GM19193 (cell line): ENCODE results near the gene TDP2.

Experiments
- POLR2A ChIP-seq: IDR thresholded peaks from 4 replicates; pipeline ENCODE4 v1.6.1; 2011; ENCODE audit not compliant: insufficient read depth, insufficient read length; ENCODE audit errors: extremely low read depth

The TDP2 gene

DNA sequence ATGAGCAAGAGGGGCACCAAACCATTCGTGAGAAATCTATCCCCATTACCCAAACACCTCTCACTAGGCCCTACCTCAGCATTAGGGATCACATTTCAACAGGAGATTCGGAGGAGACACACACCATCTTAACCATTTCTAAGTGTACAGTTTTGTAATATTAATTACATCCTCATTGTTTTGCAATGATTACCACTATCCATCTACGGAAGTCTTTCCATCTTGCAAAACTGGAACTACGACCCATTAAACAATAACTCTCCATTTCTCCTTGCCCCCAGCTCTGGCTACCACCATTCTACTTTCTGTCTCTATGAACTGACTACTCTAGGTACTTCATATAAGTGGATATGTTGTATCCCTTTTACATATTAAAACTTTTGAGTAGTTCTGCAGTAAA, 20.2 kb upstream of the TDP2 start:
- TF ChIP-seq POLR2A, result no peak

DNA sequence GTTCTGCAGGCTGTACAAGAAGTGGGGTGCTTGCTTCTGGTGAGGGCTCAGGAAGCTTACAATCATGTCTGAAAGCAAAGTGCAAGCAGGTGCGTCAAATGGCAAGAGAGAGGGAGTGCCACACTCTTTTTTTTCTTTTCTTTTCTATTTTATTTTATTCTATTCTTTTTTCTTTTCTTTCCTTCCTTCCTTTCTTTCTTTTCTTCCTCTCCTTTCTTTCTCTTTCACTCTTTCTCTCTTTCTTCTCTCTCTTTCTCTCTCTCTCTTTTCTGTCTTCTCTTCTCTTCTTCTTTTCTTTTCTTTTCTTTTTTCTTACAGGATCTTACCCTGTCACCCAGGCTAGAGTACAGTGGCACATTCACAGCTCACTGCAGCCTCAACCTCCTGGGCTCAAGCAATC, 19.7 kb upstream of the TDP2 start:
- TF ChIP-seq POLR2A, result no peak

DNA sequence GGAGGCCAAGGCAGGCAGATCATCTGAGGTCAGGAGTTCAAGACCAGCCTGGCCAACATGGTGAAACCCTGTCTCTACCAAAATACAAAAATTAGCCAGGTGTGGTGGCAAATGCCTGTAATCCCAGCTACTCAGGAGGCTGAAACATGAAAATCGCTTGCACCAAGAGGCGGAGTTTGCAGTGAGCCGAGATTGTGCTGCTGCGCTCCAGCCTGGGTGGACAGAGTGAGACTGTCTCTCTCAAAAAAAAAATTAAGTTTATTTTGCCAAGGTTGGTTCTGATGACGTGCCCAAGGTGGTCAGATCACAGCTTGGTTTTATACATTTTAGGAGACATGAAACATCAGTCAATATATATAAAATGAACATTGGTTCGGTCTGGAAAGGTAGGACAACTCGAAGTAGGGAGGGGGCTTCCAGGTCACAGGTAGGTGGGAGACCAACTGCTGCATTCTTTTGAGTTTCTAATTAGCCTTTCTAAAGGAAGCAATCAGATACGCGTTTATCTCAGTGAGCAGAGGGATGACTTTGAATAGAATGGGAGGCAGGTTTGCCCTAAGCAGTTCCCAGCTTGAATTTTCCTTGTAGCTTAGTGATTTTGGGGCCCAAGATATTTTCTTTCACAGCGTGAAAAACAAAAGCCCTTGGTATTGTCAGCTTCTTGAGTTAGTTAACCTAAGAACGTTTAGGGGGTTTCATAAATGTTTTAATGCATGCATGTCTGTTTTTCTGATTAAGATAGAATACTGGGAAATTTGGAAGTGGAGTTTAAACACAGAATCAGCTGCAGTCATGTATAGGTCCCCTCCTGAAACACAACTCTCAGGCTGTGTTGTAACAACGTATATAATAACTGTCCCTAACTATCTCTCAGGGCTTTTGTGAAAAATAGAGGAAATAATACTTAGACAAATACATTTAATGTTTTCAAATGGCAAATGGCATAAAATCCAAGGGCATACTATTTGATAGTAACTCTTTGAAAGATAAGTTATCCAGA, 16.9 kb upstream of the TDP2 start:
- no peak for TF ChIP-seq POLR2A

DNA sequence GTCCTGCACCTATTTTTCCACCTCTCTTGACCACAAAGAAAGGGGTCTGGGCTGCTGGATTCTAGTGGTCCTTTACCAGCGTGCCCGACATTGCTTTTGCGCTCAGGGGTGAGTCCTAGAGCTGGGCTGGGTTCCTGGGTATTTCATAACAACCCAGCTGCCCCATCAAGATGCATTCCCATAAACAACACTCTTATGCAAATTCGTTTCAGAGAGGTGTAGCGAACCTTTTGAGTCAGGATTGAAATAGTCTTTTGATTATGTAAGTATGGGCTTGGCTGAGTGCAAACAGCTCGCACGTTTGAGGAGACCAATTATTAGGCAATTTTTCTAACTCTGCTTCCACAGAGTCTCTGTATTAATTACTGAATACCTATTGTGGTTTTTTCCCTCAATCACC, 13.9 kb upstream of the TDP2 start:
- no peak for TF ChIP-seq POLR2A

DNA sequence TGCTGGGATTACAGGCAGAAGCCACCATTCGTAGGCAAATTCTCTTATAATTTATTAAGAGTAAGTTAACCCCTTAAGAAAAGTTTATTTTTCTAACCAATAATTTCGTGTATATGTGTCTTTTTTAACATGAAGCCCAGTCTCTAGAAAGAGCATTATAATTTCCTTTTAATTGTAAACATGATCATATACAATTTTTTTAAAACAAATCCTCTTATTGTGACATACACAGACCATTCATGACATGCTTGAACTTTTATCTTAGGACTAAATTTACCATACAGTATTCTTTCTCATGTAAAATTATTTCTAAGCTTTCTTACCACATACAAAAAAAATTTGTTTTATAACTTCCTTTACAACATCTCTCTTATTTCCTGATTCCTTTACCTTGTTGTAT, 6.9 kb upstream of the TDP2 start:
- TF ChIP-seq POLR2A, result no peak

DNA sequence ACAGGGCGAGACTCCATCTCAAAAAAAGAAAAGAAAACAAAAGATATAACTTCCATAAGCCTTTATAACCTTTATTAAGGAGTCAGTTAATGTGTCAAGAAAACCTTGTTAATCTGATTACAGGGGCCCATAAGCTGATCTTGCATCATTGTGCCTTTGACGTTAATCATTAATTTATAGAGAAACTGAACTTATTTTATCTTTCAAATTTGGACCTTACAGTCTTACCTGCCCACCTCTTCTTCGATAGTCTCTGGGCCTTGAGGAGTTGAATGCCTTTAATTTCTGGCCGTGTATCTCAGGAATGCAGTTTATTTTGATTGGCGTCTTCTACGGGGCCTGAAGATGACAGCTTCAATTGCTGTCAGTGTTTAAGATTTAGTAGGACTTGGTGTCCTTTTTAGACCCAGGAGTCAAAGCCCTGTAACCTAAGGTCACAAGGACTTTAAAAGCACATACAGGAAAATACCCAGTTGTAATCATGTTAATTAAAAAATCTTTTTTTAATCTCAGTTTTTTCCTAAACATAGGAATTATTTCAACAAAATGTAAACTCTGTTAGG, 6.0 kb upstream of the TDP2 start:
- no peak for TF ChIP-seq POLR2A

DNA sequence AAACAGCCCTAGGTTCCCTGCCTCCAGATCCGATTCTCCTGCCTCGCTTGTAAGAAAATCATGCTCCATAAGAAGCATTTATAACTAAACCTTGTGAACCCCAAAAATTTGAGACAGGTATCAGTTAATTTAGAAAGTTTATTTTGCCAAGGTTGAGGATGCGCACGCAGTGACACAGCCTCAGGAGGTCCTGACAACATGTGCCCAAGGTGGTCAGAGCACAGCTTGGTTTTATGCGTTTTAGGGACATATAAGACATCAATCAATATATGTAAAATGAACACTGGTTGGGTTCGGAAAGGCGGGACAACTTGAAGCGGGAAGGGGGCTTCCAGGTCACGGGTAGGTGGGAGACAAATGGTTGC, 2.3 kb upstream of the TDP2 start:
- TF ChIP-seq POLR2A, result no peak

DNA sequence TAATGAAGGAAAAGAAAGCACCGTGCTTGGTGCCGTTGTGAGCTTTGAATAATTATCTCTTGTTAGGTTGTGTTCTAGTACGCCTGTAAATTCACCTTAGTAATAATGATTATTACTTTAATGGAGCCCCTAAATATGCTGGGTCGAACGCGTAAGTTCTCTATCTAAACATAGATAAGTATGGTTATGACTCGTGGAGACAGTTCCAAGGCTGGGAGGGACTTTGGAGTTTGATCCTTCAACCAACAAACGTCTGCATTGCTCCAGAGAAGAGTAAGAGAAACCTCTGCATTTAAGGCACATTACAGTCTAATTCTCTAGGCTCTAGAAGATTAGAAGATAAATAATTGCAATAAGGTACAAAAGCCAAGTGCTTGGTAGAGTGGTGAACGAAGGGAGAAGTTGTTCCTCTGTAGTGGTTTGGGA, 692 bp upstream of the TDP2 start:
- TF ChIP-seq POLR2A, result no peak

DNA sequence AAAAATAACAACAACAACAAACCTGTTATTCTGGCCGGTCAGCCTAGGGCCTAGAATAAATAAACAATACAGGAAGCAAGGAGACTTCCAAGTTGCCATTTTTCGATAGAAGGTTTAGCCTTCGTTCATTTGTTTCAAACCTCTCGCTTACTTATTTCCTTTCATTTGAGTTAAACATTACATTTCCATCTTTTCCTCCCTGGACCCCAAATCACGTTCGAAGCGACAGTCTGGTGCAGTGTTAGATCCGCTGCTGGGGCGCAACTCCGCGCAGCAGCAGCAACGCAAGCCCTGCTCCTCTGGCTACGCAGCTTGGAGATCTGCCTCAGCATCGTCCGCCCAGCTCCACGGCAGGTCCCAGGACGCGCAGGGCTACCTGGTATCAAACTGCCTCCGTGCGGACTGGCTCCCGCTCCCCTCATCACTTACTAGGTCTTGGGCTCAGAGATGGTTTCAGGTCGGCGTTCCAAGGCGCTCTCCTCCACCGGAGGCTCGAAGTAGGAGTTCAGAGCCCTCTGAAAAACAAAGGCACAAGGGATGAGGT, 530 bp downstream of the TDP2 start:
- no peak for TF ChIP-seq POLR2A

DNA sequence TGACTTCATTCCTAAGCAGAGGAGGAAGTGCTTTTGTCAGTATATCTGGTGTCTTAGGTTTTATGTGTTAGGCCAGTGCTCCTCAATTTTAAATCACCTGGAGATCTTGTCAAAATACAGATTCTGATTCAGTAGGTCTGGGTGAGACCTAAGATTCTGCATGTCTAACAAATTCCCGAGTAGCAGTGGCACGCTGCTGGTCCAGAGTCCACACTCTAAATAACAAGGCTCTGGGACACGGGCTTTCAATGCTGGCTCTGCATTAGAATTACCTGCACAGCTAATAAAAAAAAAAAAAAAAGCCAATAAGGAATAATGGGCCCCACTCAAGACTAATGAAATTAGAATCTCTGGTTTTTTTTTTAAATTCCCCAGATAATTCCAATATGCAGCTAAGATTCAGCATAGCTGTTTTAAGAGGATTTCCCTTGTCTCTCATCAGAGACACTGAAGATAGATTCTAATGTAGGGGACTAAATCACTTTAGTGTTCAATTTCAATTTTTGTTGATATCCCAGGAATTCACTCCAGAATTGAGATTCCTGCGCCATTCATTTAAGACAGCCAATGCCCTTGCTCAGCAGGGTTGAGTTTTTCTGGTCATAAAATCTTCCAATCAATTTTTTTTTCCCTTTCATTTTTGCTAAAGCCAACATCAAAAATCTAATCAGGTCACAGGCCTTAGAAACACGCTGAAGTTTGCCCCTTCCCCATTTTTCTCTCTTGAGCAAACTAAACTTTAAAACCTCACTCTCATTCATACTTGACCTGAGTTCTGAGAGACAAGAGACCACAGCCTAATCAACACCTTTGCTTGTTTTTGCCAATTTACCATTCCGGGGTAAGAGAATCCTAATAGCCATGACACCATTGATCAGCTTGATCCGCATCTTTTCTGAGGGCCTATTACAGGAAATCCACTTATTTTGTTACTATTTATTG, 2.4 kb downstream of the TDP2 start:
- no peak for TF ChIP-seq POLR2A

DNA sequence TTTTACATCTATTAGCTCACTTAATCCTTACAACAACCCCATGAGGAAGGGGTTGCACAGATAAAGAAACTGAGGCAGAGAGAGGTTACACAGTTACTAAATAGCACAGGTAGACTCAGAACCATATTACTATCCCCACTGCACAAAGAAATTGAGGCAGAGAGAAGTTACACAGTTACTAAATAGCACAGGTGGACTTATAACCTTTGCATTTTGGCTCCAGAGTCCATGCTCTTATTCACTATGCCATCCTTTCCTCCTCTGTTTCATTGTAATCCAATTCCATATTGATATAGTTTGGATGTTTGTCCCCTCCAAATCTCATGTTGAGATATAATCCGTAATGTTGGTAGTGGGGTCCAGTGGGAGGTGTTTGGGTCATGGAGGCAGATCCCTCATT, 3.5 kb downstream of the TDP2 start:
- no peak for TF ChIP-seq POLR2A

DNA sequence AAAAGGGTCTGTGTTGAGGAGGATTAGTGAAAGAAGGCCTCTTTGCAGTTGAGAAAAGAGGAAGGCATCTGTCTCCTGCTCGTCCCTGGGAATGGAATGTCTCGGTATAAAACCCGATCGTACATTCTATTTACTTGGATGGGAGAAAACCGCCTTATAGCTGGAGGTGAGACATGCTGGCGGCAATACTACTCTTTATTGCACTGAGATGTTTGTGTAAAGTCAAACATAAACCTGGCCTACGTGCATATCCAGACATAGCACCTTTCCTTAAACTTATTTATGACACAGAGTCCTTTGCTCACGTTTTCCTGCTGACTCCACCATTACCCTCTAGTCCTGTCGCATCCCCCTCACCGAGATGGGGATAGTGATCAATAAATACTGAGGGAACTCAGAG, 4.5 kb downstream of the TDP2 start:
- TF ChIP-seq POLR2A, result no peak

DNA sequence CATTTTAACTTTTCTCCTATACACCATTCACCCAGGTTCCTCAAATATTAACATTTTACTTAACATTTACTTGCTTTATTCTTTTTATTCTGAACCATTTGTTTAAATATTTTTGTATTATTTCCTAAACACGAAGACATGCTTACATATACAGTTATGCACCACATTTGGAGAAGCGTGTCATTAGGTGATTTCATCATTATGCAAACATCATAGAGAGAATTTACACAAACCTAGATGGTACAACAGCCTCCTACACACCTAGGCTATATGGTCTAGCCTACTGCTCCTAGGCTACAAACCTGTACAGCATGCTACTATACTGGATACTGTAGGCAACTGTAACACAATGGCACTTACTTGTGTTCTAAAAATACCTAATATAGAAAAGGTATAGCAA, 6.6 kb downstream of the TDP2 start:
- TF ChIP-seq POLR2A, result no peak

DNA sequence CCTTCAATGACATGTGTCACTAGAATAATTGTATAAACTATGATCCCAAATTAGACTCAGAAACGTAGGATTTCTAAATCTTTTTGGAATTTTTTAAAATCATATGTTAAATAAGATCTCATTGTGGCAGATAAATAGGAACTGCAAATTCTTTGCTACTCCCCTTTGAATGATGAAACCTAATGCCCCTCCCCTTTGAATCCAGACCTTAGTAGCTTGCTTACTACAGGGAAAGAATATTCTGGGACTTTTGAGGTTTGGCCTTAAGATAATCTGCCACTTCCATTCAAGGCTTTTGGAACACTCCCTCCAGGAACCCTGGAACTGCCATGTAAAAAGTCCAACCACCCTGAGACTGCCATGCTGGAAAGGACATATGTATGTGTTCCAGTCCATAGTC, 7.1 kb downstream of the TDP2 start:
- TF ChIP-seq POLR2A, result no peak
